AG09309 (cell line): ENCODE results near the gene GRAMD1A.

ENCODE experiments used
- DNase-seq: peaks from one replicate; pipeline ENCODE4 v3.0.0-alpha.2; 2010; ENCODE audit warnings: low read depth
- H3K4me3 ChIP-seq: 2 replicates; pipeline ENCODE4 v1.5.1; 2011; ENCODE audit warnings: mild to moderate bottlenecking, low read depth, low read length, moderate library complexity; ENCODE audit not compliant: control insufficient read depth
- TF ChIP-seq, protein P1 (sequence below): IDR thresholded peaks from 2 replicates; pipeline ENCODE4 v1.5.1; 2011; ENCODE audit warnings: mild to moderate bottlenecking, low read depth, low read length, inconsistent platforms; ENCODE audit not compliant: insufficient read depth, control insufficient read depth; ENCODE audit errors: missing control alignments

The GRAMD1A gene

DNA sequence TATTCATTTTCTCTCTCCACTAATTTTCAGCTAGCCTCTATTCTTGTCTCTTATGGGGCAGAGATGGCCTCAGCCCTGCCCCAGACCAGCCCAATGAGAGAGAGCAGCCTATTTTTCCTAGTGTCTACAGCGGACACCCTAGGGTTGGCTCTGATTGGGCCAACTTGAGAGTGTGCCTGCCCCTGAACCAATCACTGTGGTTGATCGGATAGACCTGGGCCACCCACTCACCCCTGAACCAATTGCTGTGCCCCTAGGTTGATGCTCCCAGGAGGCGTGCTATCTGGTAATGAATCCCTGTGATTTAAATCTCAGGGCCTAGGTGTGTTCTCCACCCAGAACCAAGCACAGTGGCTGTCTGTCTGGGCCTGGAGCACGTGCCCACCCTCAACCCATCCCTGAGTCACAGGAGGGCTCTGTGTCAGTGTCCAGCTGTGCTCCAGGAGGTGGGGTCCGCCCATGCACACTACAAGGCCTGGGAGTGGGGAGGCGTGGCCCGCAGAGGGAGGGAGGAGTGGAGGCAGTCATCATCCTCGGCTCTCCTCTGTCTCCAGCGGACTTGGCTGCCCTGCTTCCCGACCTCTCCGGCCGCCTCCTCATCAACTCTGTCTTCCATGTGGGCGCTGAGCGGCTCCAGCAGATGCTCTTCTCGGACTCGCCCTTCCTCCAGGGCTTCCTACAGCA is 15.3 kb downstream of the GRAMD1A start:
- TF ChIP-seq, protein P1, sequence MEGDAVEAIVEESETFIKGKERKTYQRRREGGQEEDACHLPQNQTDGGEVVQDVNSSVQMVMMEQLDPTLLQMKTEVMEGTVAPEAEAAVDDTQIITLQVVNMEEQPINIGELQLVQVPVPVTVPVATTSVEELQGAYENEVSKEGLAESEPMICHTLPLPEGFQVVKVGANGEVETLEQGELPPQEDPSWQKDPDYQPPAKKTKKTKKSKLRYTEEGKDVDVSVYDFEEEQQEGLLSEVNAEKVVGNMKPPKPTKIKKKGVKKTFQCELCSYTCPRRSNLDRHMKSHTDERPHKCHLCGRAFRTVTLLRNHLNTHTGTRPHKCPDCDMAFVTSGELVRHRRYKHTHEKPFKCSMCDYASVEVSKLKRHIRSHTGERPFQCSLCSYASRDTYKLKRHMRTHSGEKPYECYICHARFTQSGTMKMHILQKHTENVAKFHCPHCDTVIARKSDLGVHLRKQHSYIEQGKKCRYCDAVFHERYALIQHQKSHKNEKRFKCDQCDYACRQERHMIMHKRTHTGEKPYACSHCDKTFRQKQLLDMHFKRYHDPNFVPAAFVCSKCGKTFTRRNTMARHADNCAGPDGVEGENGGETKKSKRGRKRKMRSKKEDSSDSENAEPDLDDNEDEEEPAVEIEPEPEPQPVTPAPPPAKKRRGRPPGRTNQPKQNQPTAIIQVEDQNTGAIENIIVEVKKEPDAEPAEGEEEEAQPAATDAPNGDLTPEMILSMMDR, result no peak
- no peak for DNase-seq
- no peak overlapping the region for H3K4me3 ChIP-seq

DNA sequence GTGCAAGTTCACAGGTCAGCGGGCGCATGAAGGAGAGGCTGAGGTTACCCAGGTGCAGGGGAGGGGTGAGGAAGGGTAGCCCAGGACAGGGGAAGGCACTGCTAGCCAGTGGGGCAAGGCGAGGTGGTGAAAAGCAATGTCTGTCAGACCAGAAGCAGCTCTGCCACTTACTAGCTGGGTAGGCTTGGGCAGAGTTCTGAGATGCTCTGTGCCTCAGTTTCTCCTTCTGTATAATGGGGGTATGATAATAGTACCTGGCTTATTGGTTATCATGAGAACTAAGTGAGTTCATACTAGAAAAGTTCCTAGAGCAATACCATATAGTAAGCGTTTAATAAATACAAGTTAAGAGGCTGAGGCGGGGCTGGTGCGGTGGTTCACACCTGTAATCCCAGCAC is 15.8 kb downstream of the GRAMD1A start:
- no peak overlapping the region for H3K4me3 ChIP-seq
- TF ChIP-seq, protein P1, result no peak
- DNase-seq, result no peak

DNA sequence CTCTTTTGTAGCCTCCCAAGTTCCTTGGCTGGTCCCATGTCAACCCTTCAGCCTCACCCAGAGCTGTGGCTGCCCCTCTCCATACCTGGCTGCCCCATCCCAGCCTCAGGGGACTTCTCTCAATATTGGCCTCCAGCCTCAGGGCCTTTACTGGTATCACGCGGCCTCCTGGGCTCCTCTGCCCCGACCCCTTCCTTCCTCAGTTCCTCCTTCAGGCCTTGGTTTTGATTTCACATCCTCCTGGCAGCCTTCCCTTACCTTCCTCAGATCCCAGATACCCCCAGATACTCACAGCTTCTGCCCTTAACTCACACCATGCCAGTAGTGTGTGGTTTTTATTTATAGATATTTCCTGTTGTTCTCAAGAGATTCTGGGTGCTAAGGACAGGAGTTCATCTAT is 17.4 kb downstream of the GRAMD1A start:
- no peak for DNase-seq
- TF ChIP-seq, protein P1, result no peak
- no peak overlapping the region for H3K4me3 ChIP-seq

DNA sequence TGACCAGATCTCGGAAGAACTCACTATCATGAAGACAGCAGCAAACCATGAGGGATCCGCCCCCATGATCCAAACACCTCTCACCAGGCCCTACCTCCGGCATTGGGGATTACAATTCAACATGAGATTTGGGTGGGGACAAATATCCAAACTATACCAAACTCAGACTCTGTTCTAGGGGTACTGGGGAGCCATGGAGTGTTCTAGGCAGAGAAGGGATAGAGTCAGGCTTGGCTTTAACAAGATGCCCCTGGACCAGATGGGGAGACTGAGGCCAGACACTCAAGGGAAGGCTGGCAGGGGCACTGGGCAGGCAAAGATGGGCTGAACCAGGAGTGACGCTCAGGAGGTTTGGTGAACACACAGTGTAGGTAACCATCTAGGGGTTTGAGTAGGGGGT is 18.3 kb downstream of the GRAMD1A start:
- H3K4me3 ChIP-seq, result no peak overlapping the region
- DNase-seq, result no peak
- TF ChIP-seq, protein P1, result no peak

DNA sequence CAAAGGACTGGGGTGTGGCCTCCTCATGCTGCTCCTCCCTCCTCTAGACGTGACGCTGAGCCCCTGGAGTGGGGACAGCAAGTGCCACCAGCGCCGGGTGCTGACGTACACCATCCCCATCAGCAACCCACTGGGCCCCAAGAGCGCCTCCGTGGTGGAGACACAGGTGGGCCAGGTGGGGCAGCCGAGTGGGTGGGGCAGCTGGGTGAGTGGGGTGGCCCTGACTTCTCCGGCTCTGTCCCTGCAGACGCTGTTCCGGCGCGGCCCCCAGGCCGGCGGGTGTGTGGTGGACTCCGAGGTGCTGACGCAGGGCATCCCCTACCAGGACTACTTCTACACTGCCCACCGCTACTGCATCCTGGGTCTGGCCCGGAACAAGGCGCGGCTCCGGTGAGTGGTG is 19.0 kb downstream of the GRAMD1A start:
- H3K4me3 ChIP-seq, result no peak overlapping the region
- TF ChIP-seq, protein P1, result no peak
- DNase-seq, result no peak

DNA sequence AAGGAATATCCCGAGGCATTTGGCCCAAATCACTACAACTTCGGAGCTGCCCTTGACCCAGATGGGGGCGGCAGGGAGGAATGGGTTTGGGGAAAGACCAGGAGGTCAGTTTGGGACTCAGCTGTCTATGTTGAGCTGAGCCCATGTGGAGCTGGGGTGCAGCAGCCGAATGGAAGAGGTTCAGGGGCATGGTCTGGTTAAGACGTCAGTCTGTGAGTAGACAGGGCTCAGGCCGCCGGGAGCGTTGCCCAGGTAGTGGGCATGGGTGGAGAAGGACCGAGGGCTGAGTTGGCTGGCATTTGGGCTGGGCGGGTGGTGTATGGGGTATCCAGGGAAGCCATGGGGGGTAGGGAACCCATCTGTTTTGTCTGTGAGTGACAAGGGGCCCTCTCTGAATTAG is 20.9 kb downstream of the GRAMD1A start:
- no peak overlapping the region for H3K4me3 ChIP-seq
- DNase-seq, result no peak
- TF ChIP-seq, protein P1, result no peak
